ENCODE data around the gene RXFP1.

- TF ChIP-seq CTCF (IDR thresholded peaks at IDR 0.05) (no peak), POLR2A (IDR thresholded peaks at IDR 0.05) (no peak)
Measured at GRCh38 chr4:158670975-158671664, 149.4 kb downstream of the RXFP1 start.

All from uterus (tissue), 2 donors.